Natural killer cell treated with Interleukin-12 subunit alpha and Interleukin-12 subunit beta and Interleukin-15 and Interleukin-18, amount 100 ng/mL, for 72 hours (primary cell): ENCODE data around the gene RPP21. TPM values are rescaled to one million over a fixed set of nuclear protein-coding genes. Genes with fewer than 3 reads are reported as not detected.
"Not testable (repeated sequence)": the region's sequence is repeated elsewhere in the genome, so short reads cannot be mapped to it uniquely, and the experiment has no call there.

Experiments
- ATAC-seq, 2 donors: fragments of 150-1000 bp; cut with Tn5 transposase in 1 of 2; sonication (Bioruptor Pico), chemical (Tn5 transposase) in 1 of 2; 2 replicates each; pipeline ENCODE4 v1.10.0; 2021
- DNase-seq: peaks from one replicate; pipeline ENCODE4 v3.0.0; 2022; ENCODE audit warnings: low spot score
- H3K27ac Mint-ChIP-seq, 2 donors: 1 replicate in 1 of 2; 2 replicates in 1 of 2; pipeline ENCODE4 v1.8.0; 2022; ENCODE audit warnings: mixed read lengths in 2 of 2, mild to moderate bottlenecking in 1 of 2, moderate library complexity in 1 of 2
- H3K27me3 Mint-ChIP-seq, 2 donors: 1 replicate in 1 of 2; 2 replicates in 1 of 2; pipeline ENCODE4 v1.8.0; 2022; ENCODE audit warnings: mixed read lengths in 2 of 2
- H3K36me3 Mint-ChIP-seq: one replicate; pipeline ENCODE4 v1.8.0; 2022; ENCODE audit warnings: mixed read lengths
- H3K4me1 Mint-ChIP-seq, 2 donors: 1 replicate in 1 of 2; 2 replicates in 1 of 2; pipeline ENCODE4 v1.8.0; 2022; ENCODE audit warnings: low read depth in 2 of 2, mixed read lengths in 2 of 2, mild to moderate bottlenecking in 1 of 2
- H3K4me3 Mint-ChIP-seq: one replicate; pipeline ENCODE4 v1.8.0; 2022; ENCODE audit warnings: mixed read lengths
- H3K9me3 Mint-ChIP-seq: 2 replicates; pipeline ENCODE4 v1.8.0; 2022; ENCODE audit warnings: mixed read lengths
- total RNA-seq, 2 donors: library from RNA; stranded (reverse); gene quantifications; one replicate each; pipeline ENCODE4 v1.2.3, GENCODE V29; 2022

RPP21 gene
- total RNA-seq, 2 donors from 2014 or later = 23.2 to 37.8 TPM

DNA sequence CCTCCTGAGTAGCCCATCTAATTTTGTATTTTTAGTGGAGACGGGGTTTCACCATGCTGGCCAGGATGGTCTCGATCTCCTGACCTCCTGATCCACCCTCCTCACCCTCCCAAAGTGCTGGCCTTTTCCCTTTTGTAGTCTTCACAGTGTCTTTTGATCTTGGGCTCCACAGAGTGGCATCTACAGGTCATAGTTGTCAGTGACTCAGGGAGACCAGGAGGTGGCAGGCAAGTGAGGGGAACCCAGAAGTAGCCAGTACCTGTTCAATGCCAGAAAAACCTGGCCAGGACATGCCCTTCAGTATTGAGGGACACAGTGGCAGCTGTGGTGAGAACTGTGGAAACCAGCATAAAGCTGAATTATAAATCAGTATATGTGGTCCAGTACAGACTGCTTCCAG is 19.6 kb downstream of the RPP21 start:
- Mint-ChIP-seq H3K27me3 (peaks cover 49 to 72% of the 10 kb centered on the region in 2 donors), H3K9me3 (no peaks in the 10 kb centered on the region), H3K4me1 (no peaks in the 10 kb centered on the region), H3K36me3 (no peaks in the 10 kb centered on the region), H3K27ac (no peak overlapping the region), H3K4me3 (no peak overlapping the region)
- ATAC-seq (no peak), DNase-seq (no peak)

DNA sequence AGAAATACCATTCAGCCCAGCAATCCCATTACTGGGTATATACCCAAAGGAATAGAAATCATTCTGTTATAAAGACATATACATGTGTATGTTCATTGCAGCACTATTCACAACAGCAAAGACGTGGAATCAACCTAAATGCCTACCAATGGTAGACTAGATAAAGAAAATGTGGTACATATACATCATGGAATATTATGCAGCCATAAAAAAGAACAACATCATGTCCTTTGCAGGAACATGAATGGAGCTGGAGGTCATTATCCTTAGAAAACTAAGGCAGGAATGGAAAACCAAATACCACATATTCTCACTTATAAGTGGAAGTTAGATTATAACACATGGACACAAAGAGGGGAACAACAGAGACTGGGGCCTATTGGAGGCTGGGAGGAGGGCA is 24.3 kb downstream of the RPP21 start:
- H3K36me3 Mint-ChIP-seq, ATAC-seq, DNase-seq, H3K4me3 Mint-ChIP-seq, H3K27ac Mint-ChIP-seq, H3K4me1 Mint-ChIP-seq, H3K9me3 Mint-ChIP-seq: not testable (repeated sequence)
- peaks cover 41 to 59% of the 10 kb centered on the region in 2 donors for H3K27me3 Mint-ChIP-seq

DNA sequence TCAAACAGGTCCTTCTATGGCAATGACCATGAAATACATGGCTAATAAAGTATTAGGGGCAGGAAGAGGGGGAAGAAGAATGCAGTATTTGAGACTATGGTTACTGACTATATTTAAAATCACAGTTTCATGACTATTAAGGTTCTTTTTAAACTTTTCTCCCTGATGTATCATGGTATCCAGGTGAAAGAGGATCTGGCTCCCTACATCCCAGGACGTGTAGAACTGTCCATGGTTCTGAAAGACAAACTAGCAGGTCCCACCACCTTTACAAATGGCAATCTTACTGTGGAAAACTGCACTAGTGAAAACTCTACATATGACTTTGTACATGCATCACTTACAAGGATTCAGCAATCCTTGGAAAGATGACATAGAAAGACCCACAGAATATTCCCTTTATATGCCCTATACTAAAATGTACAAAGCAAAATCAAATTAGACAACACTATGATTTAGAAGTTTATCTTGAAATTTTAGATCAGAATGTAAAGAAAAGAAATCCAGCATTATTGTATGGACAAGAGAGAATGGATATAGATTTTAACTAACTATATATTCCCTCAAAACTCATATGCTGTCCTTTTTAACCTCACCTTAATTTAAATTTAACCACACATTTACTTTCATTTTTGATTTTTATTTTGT is 33.5 kb downstream of the RPP21 start:
- Mint-ChIP-seq H3K4me3 (no peak overlapping the region), H3K36me3 (no peaks in the 10 kb centered on the region), H3K27ac (no peak overlapping the region), H3K27me3 (peaks cover 43 to 57% of the 10 kb centered on the region in 2 donors), H3K4me1 (no peaks in the 10 kb centered on the region), H3K9me3 (no peaks in the 10 kb centered on the region)
- no peak for ATAC-seq
- no peak for DNase-seq

DNA sequence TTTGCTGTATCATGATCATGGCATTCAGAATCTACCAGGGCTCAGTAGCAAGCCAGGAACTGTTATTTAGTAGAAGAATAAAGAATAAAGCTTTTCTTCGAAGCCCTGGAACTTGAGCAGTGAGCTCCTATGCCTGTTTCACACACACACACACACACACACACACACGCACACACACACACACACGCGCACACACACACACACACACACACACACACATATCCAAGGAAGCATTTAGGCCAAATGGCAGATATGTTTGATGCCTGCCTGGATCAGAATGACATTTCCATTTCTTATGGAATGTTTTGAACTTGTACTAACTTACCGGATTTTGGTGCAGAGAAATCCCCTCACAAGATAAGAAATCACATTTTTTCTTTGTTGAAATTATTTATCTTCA is 35.5 kb downstream of the RPP21 start:
- ATAC-seq (no peak), DNase-seq (no peak)
- no peaks in the 10 kb centered on the region for H3K9me3 Mint-ChIP-seq
- H3K27me3 Mint-ChIP-seq = peaks cover 44 to 59% of the 10 kb centered on the region in 2 donors
- H3K4me1 Mint-ChIP-seq = no peaks in the 10 kb centered on the region
- no peak overlapping the region for H3K4me3 Mint-ChIP-seq
- no peaks in the 10 kb centered on the region for H3K36me3 Mint-ChIP-seq
- no peak overlapping the region for H3K27ac Mint-ChIP-seq

DNA sequence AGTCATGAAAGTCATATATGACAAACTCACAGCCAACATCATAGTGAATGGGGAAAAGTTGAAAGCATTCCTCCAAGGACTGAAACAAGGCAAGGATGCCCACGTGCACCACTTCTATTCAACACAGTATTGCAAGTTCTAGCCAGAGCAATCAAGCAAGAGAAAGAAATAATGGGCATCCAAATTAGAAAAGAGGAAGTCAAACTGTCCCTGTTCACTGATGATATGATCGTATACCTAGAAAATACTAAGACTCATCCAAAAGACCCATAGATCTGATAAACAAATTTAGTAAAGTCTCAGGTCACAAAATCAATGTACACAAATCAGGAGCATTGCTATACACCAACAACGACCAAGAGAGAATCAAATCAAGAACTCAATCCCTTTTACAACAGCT is 41.2 kb downstream of the RPP21 start:
- Mint-ChIP-seq H3K4me3 (no peak overlapping the region), H3K27me3 (peaks cover 60 to 78% of the 10 kb centered on the region in 2 donors), H3K4me1 (no peaks in the 10 kb centered on the region), H3K9me3 (no peaks in the 10 kb centered on the region), H3K36me3 (no peaks in the 10 kb centered on the region), H3K27ac (no peak overlapping the region)
- ATAC-seq (no peak), DNase-seq (no peak)

DNA sequence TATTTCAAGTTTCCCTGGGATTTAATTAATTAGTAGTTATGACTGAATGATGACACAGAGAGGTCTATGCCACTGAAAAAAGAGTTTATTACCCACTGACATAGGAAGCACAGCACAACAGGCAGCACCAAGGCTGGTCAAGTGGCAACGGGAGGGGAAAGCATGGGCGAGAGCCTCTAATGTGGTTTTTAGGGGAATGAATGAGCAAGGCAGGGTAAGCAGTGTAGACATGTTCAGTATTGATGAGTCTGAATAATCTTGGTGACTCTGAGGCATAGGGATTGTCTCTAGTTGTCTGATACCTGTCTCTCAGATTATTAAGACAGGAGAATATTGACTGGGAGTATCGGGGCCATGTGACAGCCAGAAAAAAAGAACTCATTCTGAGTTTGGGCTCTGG is 46.3 kb downstream of the RPP21 start:
- Mint-ChIP-seq H3K36me3 (no peaks in the 10 kb centered on the region), H3K9me3 (no peaks in the 10 kb centered on the region), H3K27me3 (peaks cover 61 to 79% of the 10 kb centered on the region in 2 donors), H3K27ac (no peak overlapping the region), H3K4me1 (peaks cover 0 to 3% of the 10 kb centered on the region in 2 donors), H3K4me3 (no peak overlapping the region)
- DNase-seq = no peak
- ATAC-seq = no peak

DNA sequence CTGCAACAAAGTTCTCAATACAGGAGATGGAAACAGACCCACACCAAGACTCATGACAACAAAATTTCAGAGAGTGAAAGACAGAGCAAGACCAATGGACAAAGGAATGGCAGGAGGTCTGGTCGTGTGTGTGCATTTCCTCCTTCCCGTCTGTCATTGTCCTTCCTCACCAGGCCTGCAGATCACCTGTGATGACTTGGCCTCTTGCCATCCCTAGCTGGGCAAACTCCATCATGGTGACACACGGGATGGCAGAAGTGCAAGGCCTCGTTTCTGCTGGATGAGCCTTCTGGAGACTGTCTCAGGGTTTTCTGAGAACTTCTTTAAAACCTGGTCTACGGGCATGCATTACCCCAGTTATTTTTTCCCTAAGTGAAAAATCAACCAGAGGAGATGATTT is 49.2 kb downstream of the RPP21 start:
- no peak overlapping the region for H3K4me3 Mint-ChIP-seq
- H3K9me3 Mint-ChIP-seq = no peaks in the 10 kb centered on the region
- H3K27ac Mint-ChIP-seq = no peak overlapping the region

More for the DNA sequence above, 49.2 kb downstream of the RPP21 start:
- Mint-ChIP-seq H3K4me1 (peaks cover 0 to 6% of the 10 kb centered on the region in 2 donors), H3K36me3 (no peaks in the 10 kb centered on the region), H3K27me3 (peaks cover 54 to 72% of the 10 kb centered on the region in 2 donors)
- no peak for DNase-seq
- no peak for ATAC-seq

Other genes starting within 250 kb of the RPP21 start
- gene TRIM31, start 232.1 kb upstream of the RPP21 start, total RNA-seq = not detected
- gene TRIM40, start 209.0 kb upstream of the RPP21 start, total RNA-seq = not detected
- not detected for gene TRIM10, start 183.9 kb upstream of the RPP21 start, total RNA-seq
- gene TRIM15, start 181.6 kb upstream of the RPP21 start, total RNA-seq = under 1 TPM in 1 of 2 donors, not detected in 1; 0.20 TPM
- gene TRIM26, start 131.8 kb upstream of the RPP21 start, total RNA-seq = 10 to 100 TPM; 87.5 to 92.0 TPM
- 10 to 100 TPM; 16.6 to 21.4 TPM for gene TRIM39, start 18.2 kb upstream of the RPP21 start, total RNA-seq
- gene HLA-E, start 144.4 kb downstream of the RPP21 start, total RNA-seq = 100 to 1,000 TPM; 355 to 567 TPM
- 10 to 100 TPM; 59.8 to 70.5 TPM for gene GNL1, start 211.3 kb downstream of the RPP21 start, total RNA-seq
- 10 to 100 TPM; 13.0 to 23.8 TPM for gene PRR3, start 212.1 kb downstream of the RPP21 start, total RNA-seq
- 100 to 1,000 TPM in 1 of 2 donors, 10 to 100 TPM in 1; 94.8 to 122 TPM for gene ABCF1, start 226.3 kb downstream of the RPP21 start, total RNA-seq